HEK293 (cell line): ENCODE measurements around the gene SPESP1.

Experiments
- CTCF ChIA-PET: fragments of 350-600 bp; formaldehyde crosslinking; extraction: SDS; loops from one replicate; lab custom pipeline; 2021; ENCODE audit warnings: antibody characterized with exemption; lab: Yijun Ruan, JAX
- POLR2A ChIA-PET: fragments of 300-600 bp; formaldehyde crosslinking; extraction: SDS; loops from one replicate; lab custom pipeline; 2020; ENCODE audit warnings: antibody characterized with exemption, inconsistent platforms; lab: Yijun Ruan, JAX
- H3K27ac ChIP-seq: fragments of 200-500 bp; sonication (Bioruptor generic); 2 replicates; pipeline ENCODE4 v1.5.1; 2014; ENCODE audit warnings: low read depth, low read length, control low read depth, inconsistent platforms; ENCODE audit errors: extremely low read depth
- H3K36me3 ChIP-seq, 2 experiments: fragments of 200-500 bp in 1 of 2; sonication (Bioruptor generic) in 1 of 2; 1 replicate in 1 of 2; 2 replicates in 1 of 2; pipeline ENCODE4 v1.5.1; 2014 to 2017; ENCODE audit warnings: inconsistent platforms in 2 of 2, low read length in 2 of 2; ENCODE audit not compliant: control insufficient read depth in 2 of 2, insufficient read depth in 1 of 2
- H3K4me1 ChIP-seq: fragments of 200-500 bp; sonication (Bioruptor generic); 2 replicates; pipeline ENCODE4 v1.5.1; 2014; ENCODE audit warnings: mild to moderate bottlenecking, low read length, inconsistent platforms; ENCODE audit not compliant: control insufficient read depth, insufficient read depth
- H3K4me3 ChIP-seq: 2 replicates; pipeline ENCODE4 v1.5.1; 2011; ENCODE audit warnings: low read depth, mild to moderate bottlenecking, control low read depth, low read length, moderate library complexity
- H3K9me3 ChIP-seq: fragments of 200-500 bp; sonication (Bioruptor generic); 2 replicates; pipeline ENCODE4 v1.5.1; 2014; ENCODE audit warnings: low read depth, low read length, inconsistent platforms; ENCODE audit not compliant: control insufficient read depth, insufficient read depth
- ATF2 ChIP-seq: fragments of 450-650 bp; formaldehyde crosslinking; IDR thresholded peaks from 2 replicates; pipeline ENCODE4 v1.5.1; 2016; ENCODE audit warnings: missing biosample characterization, missing genetic modification characterization, low read depth
- GLI4 ChIP-seq: fragments of 450-650 bp; formaldehyde crosslinking; IDR thresholded peaks from 2 replicates; pipeline ENCODE4 v1.5.1; 2016; ENCODE audit warnings: missing biosample characterization, missing genetic modification characterization
- PBX3 ChIP-seq: sonication (generic); formaldehyde crosslinking; IDR thresholded peaks from 2 replicates; pipeline ENCODE4 v1.8.1; 2022; ENCODE audit warnings: mild to moderate bottlenecking, moderate library complexity, missing genetic modification reagents
- SETDB1 ChIP-seq: IDR thresholded peaks from one replicate; pipeline ENCODE4 v1.6.1; 2017; ENCODE audit warnings: mild to moderate bottlenecking, low read length, moderate library complexity, mixed read lengths; ENCODE audit not compliant: insufficient read length
- WT1 ChIP-seq: fragments of 450-650 bp; formaldehyde crosslinking; IDR thresholded peaks from 2 replicates; pipeline ENCODE4 v1.5.1; 2016; ENCODE audit warnings: missing biosample characterization, missing genetic modification characterization
- ZBTB8A ChIP-seq: fragments of 450-650 bp; formaldehyde crosslinking; IDR thresholded peaks from 2 replicates; pipeline ENCODE4 v1.5.1; 2016; ENCODE audit warnings: missing biosample characterization, missing genetic modification characterization
- ZFHX2 ChIP-seq: fragments of 450-650 bp; formaldehyde crosslinking; conservative IDR thresholded peaks from 2 replicates; pipeline ENCODE4 v1.5.1; 2016; ENCODE audit warnings: missing biosample characterization, missing genetic modification characterization
- ZNF121 ChIP-seq: fragments of 450-650 bp; formaldehyde crosslinking; IDR thresholded peaks from 2 replicates; pipeline ENCODE4 v1.5.1; 2016; ENCODE audit warnings: missing biosample characterization, missing genetic modification characterization
- ZNF18 ChIP-seq: fragments of 450-650 bp; formaldehyde crosslinking; IDR thresholded peaks from 2 replicates; pipeline ENCODE4 v1.5.1; 2016; ENCODE audit warnings: missing biosample characterization, missing genetic modification characterization
- ZNF266 ChIP-seq: fragments of 450-650 bp; formaldehyde crosslinking; IDR thresholded peaks from 2 replicates; pipeline ENCODE4 v1.5.1; 2016; ENCODE audit warnings: missing biosample characterization, missing genetic modification characterization, low read depth
- ZNF335 ChIP-seq: fragments of 450-650 bp; formaldehyde crosslinking; conservative IDR thresholded peaks from 2 replicates; pipeline ENCODE4 v1.5.1; 2016; ENCODE audit warnings: missing biosample characterization, missing genetic modification characterization
- ZNF391 ChIP-seq: fragments of 450-650 bp; formaldehyde crosslinking; IDR thresholded peaks from 2 replicates; pipeline ENCODE4 v1.5.1; 2016; ENCODE audit warnings: low read depth, missing biosample characterization, missing genetic modification characterization, borderline replicate concordance
- ZNF488 ChIP-seq: fragments of 450-650 bp; formaldehyde crosslinking; IDR thresholded peaks from 2 replicates; pipeline ENCODE4 v1.5.1; 2016; ENCODE audit warnings: missing biosample characterization, missing genetic modification characterization
- ZNF561 ChIP-seq: fragments of 450-650 bp; IDR thresholded peaks from 2 replicates; pipeline ENCODE4 v1.5.1; 2018; ENCODE audit warnings: missing biosample characterization, missing genetic modification characterization, borderline replicate concordance
- ZNF585B ChIP-seq: fragments of 450-650 bp; formaldehyde crosslinking; IDR thresholded peaks from 2 replicates; pipeline ENCODE4 v1.5.1; 2016; ENCODE audit warnings: missing biosample characterization, missing genetic modification characterization
- ZNF621 ChIP-seq: fragments of 450-650 bp; formaldehyde crosslinking; IDR thresholded peaks from 2 replicates; pipeline ENCODE4 v1.5.1; 2017; ENCODE audit warnings: missing biosample characterization, missing genetic modification characterization
- ZNF658 ChIP-seq: fragments of 450-650 bp; formaldehyde crosslinking; IDR thresholded peaks from 2 replicates; pipeline ENCODE4; 2016; ENCODE audit warnings: missing biosample characterization, missing genetic modification characterization
- ZNF701 ChIP-seq: fragments of 450-650 bp; formaldehyde crosslinking; IDR thresholded peaks from 2 replicates; pipeline ENCODE4 v1.5.1; 2016; ENCODE audit warnings: missing biosample characterization, missing genetic modification characterization
- ZNF76 ChIP-seq: fragments of 450-650 bp; formaldehyde crosslinking; IDR thresholded peaks from 2 replicates; pipeline ENCODE4; 2016; ENCODE audit warnings: low read depth, missing biosample characterization, missing genetic modification characterization, borderline replicate concordance
- ZNF777 ChIP-seq: fragments of 450-650 bp; formaldehyde crosslinking; IDR thresholded peaks from 2 replicates; pipeline ENCODE4 v1.5.1; 2017; ENCODE audit warnings: missing biosample characterization, missing genetic modification characterization, borderline replicate concordance
- ZNF791 ChIP-seq: fragments of 450-650 bp; formaldehyde crosslinking; IDR thresholded peaks from 2 replicates; pipeline ENCODE4 v1.5.1; 2016; ENCODE audit warnings: missing biosample characterization, missing genetic modification characterization
- ZSCAN23 ChIP-seq: fragments of 450-650 bp; formaldehyde crosslinking; IDR thresholded peaks from 2 replicates; pipeline ENCODE4 v1.5.1; 2016; ENCODE audit warnings: missing biosample characterization, missing genetic modification characterization
- TF ChIP-seq, protein P1 (sequence below): fragments of 450-650 bp; formaldehyde crosslinking; IDR thresholded peaks from 2 replicates; pipeline ENCODE4 v1.5.1; 2017; ENCODE audit warnings: missing biosample characterization, mild to moderate bottlenecking, missing genetic modification characterization, moderate library complexity
- TF ChIP-seq, protein P2 (sequence below): fragments of 450-650 bp; formaldehyde crosslinking; IDR thresholded peaks from 2 replicates; pipeline ENCODE4 v1.5.1; 2016; ENCODE audit warnings: missing biosample characterization, missing genetic modification characterization

SPESP1 gene

DNA sequence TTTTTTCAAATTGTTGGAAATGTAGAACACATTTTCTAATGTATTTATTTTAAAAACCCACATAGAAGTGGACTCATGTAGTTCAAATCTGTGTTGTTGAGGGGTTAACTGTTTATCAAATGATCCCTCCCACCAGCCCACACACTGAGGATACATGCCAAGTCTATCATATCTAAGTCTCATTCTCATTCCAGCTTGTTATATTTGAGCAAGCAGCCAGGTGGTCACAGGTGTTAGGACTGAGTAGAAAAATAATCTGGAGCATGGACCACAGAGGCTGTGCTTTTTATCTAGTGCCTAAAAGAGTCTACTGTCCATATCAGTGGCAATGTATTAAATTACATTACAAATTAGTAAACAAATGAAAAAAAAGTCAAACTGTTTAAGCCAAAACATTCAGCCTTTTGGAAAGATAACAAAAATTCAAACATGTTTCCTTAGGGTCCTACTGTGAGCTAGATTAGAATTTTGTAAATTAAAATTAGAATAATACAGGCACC lies 20.7 kb upstream of the SPESP1 start:
- Histone ChIP-seq H3K4me3 (no peak overlapping the region), H3K27ac (no peak overlapping the region), H3K36me3 (no peaks in the 10 kb centered on the region), H3K9me3 (no peaks in the 10 kb centered on the region), H3K4me1 (0 out of 2 replicates have a peak, but pooled peaks cover 4% of the 10 kb centered on the region)
- TF ChIP-seq ZNF791 (tag by site-specific recombination), result no peak
- TF ChIP-seq ZFHX2 (tag by site-specific recombination), result 0 out of 2 replicates have a peak, but pooled peaks have one; percentile 16
- no peak for TF ChIP-seq ZNF488
- no peak for TF ChIP-seq GLI4
- ChIA-PET CTCF (interaction anchor here (0.6 to 3.9 kb wide), 6 partner anchors 14 to 359 kb away, joined by 3 to 20 read pairs (median 4); no protein-coding TSS in a partner anchor), POLR2A (no interaction called here)

DNA sequence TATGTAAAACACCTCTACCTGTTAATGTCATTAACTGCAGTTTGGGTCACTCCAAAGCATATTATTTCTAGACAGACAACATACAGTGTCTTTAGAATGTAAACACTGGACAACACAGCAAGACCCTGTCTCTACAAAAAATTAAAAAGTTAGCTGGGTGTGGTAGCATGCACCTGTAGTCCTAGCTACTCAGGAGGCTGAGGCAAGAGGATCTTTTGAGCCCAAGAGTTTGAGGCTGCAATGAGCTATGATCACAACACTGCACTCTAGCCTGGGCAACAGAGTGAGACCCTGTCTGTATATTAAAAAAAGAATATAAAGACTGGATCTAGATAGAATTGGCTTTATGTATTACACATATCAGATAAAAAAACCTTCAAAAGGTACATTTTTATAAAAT lies 20.0 kb upstream of the SPESP1 start:
- Histone ChIP-seq H3K4me3 (no peak overlapping the region), H3K36me3 (no peaks in the 10 kb centered on the region), H3K27ac (no peak overlapping the region), H3K4me1 (0 out of 2 replicates have a peak, but pooled peaks cover 4% of the 10 kb centered on the region), H3K9me3 (no peaks in the 10 kb centered on the region)
- ChIA-PET POLR2A (no interaction called here), CTCF (interaction anchor here (1.0 to 3.9 kb wide), 3 partner anchors 14 to 360 kb away, joined by 3 to 20 read pairs (median 5); no protein-coding TSS in a partner anchor)
- TF ChIP-seq ZNF777 (tag by site-specific recombination) (no peak), ZNF121 (peak; percentile 97)

DNA sequence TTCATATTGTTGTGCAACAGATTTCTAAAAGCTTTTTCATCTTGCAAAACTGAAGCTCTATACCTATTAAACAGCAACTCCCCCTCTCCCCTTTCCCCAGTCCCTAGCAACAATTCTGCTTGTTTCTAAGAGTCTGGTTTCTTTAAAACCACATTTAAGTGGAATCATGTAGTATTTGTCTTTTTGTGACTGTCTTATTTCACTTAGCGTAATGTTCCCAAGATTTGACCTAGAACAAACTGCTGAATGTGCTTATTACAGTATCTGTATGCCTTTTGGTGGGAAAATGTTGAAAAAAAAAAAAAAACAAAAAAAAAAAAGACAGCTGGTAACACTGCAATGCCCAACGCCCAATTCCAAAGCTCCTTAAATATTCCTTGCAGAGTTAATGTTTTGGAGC lies 19.5 kb upstream of the SPESP1 start:
- Histone ChIP-seq H3K4me1 (0 out of 2 replicates have a peak, but pooled peaks cover 4% of the 10 kb centered on the region), H3K9me3 (no peaks in the 10 kb centered on the region), H3K36me3 (no peaks in the 10 kb centered on the region), H3K4me3 (no peak overlapping the region), H3K27ac (no peak overlapping the region)
- ChIA-PET POLR2A (no interaction called here), CTCF (interaction anchor here (1.0 to 3.9 kb wide), 3 partner anchors 13 to 361 kb away, joined by 3 to 20 read pairs (median 5); no protein-coding TSS in a partner anchor)
- TF ChIP-seq PBX3, result no peak
- TF ChIP-seq, protein P1, sequence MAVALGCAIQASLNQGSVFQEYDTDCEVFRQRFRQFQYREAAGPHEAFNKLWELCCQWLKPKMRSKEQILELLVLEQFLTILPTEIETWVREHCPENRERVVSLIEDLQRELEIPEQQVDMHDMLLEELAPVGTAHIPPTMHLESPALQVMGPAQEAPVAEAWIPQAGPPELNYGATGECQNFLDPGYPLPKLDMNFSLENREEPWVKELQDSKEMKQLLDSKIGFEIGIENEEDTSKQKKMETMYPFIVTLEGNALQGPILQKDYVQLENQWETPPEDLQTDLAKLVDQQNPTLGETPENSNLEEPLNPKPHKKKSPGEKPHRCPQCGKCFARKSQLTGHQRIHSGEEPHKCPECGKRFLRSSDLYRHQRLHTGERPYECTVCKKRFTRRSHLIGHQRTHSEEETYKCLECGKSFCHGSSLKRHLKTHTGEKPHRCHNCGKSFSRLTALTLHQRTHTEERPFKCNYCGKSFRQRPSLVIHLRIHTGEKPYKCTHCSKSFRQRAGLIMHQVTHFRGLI, result no peak
- no peak for TF ChIP-seq ZNF621 (tag by site-specific recombination)
- no peak for TF ChIP-seq ZNF76 (tag by site-specific recombination)
- no peak for TF ChIP-seq ZNF391 (tag by site-specific recombination)
- TF ChIP-seq GLI4, result no peak
- no peak for TF ChIP-seq ZNF18 (tag by site-specific recombination)
- TF ChIP-seq, protein P2, sequence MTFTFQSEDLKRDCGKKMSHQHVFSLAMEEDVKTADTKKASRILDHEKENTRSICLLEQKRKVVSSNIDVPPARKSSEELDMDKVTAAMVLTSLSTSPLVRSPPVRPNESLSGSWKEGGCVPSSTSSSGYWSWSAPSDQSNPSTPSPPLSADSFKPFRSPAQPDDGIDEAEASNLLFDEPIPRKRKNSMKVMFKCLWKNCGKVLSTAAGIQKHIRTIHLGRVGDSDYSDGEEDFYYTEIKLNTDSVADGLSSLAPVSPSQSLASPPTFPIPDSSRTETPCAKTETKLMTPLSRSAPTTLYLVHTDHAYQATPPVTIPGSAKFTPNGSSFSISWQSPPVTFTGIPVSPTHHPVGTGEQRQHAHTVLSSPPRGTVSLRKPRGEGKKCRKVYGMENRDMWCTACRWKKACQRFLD (tag by site-specific recombination), result no peak
- no peak for TF ChIP-seq ATF2
- no peak for TF ChIP-seq ZNF266 (tag by site-specific recombination)
- no peak for TF ChIP-seq ZSCAN23
- no peak for TF ChIP-seq ZBTB8A (tag by site-specific recombination)
- no peak for TF ChIP-seq ZNF585B (tag by site-specific recombination)
- no peak for TF ChIP-seq ZNF561 (tag by site-specific recombination)
- TF ChIP-seq SETDB1, result no peak
- TF ChIP-seq WT1 (tag by site-specific recombination), result no peak
- TF ChIP-seq ZNF701 (tag by site-specific recombination), result no peak
- no peak for TF ChIP-seq ZNF658 (tag by site-specific recombination)
- no peak for TF ChIP-seq ZNF335
